ENCODE data around the gene KLF2.

The KLF2 gene

DNA sequence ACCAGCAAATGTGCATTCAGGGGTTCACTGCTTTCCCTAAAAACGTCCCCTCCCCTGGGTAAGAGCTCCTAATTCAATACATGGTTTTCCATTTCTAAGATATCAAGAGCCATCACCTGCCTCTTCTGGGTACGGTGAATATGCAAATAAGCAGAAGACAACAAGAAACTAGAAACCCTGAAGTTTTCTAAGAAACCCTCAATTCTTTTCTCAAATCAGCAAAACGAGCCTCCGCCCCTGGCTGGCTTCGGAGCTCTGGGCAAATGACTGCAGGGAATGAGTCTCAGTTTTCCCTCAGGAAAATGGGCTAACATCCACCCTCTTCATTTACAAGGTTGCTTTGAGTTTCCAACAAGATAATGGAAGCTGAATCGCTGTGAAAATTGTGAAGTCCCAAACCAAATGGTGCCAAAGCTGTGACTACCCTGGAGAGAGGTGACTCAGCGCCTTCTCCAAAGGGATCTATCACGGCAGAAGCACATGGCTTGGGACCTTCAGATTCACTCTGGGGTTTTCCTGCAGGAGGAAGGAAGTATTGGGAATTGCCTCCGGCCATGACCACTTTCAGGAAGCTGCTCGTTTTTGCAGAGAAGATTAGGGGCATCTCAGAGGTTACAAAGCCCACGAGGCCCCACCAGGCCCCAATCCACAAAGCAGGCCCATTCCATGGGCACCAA is 26.6 kb downstream of the KLF2 start:
- peak; percentile 61 for DNase-seq (ENCODE audit: low read depth)

DNA sequence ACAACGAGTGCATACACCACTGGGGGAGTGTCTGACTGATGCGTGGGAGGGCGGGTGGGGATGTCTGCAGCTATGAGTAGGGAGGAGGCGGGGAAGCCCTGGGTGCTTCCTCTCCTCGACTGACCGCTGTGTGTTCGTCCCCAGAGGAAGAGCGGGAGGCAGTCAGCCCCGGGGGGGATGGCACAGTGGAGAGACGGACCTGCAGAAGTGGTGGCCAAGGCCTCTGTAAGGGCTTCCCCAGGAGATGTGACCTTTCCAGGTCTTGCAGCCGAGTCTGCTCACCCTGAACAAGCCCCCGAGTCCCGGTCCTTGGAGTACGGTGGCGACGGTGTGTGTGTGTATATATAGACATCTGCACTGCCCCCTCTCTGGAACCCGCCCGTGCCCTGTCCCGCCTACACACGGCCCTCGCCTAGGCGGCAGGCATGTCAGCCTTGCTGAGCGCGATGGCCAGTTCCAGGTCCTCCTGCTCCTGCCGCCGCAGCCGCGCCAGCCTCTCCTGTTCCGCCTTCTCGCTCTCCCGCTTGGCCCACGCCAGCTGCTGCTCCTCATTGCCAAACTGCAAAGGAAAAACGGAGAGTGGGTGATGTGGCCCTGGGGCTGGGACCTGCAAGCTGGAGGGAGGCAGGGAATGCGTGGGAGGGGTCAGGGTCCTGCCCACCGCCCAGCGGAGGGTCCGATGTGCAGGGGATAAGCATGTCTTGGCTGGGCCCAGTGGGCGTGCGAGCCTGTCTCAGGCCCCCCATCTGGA is 30.8 kb downstream of the KLF2 start:
- peak overlapping the region; percentile 13 for H3K4me3 ChIP-seq (ENCODE audit: control insufficient read depth, low read depth, low read length)
- DNase-seq (ENCODE audit: low read depth), result peak; percentile 38
- no peak for TF ChIP-seq CTCF (conservative IDR thresholded peaks at IDR 0.05; ENCODE audit: control insufficient read depth, insufficient read depth, low read depth, low read length)

More for the DNA sequence above, 26.6 kb downstream of the KLF2 start:
- no peak overlapping the region for H3K4me3 ChIP-seq (ENCODE audit: control insufficient read depth, low read depth, low read length)
- TF ChIP-seq CTCF (conservative IDR thresholded peaks at IDR 0.05; ENCODE audit: control insufficient read depth, insufficient read depth, low read depth, low read length), result no peak

- no peak overlapping the region for H3K4me3 ChIP-seq (ENCODE audit: control insufficient read depth, low read depth, low read length)
- TF ChIP-seq CTCF (conservative IDR thresholded peaks at IDR 0.05; ENCODE audit: control insufficient read depth, insufficient read depth, low read depth, low read length), result no peak
- DNase-seq (ENCODE audit: low read depth), result no peak
Observed at GRCh38 chr19:16358456-16358855, 33.8 kb downstream of the KLF2 start.

GRCh38 chr19:16359074-16359473 is 34.4 kb downstream of the KLF2 start:
- TF ChIP-seq CTCF (conservative IDR thresholded peaks at IDR 0.05; ENCODE audit: control insufficient read depth, insufficient read depth, low read depth, low read length), result no peak
- no peak for DNase-seq (ENCODE audit: low read depth)
- no peak overlapping the region for H3K4me3 ChIP-seq (ENCODE audit: control insufficient read depth, low read depth, low read length)

GRCh38 chr19:16359964-16360363 is 35.3 kb downstream of the KLF2 start:
- no peak overlapping the region for H3K4me3 ChIP-seq (ENCODE audit: control insufficient read depth, low read depth, low read length)
- DNase-seq (ENCODE audit: low read depth), result no peak
- TF ChIP-seq CTCF (conservative IDR thresholded peaks at IDR 0.05; ENCODE audit: control insufficient read depth, insufficient read depth, low read depth, low read length), result no peak

DNA sequence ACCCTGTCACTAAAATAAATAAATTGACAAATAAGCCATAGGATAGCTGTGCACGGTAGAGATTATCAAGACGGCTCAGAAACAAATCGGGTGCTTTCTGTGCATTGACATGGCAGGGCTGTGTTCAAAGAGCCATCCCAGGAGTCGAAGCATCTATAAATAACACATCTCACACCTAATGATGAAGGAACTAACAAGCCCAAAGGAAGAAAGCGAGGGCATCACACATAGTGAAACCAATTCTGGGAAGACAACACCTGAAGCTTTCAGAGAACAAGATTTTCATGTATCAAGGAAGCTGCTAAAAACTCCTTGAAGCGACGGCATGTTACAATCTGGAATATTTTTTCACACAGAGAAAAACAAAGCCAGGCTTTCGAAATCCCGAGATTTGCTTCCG is 36.1 kb downstream of the KLF2 start:
- TF ChIP-seq CTCF (conservative IDR thresholded peaks at IDR 0.05; ENCODE audit: control insufficient read depth, insufficient read depth, low read depth, low read length), result no peak
- no peak for DNase-seq (ENCODE audit: low read depth)
- H3K4me3 ChIP-seq (ENCODE audit: control insufficient read depth, low read depth, low read length), result no peak overlapping the region
